Stimulated activated memory B cell treated with anti-CD40 and anti-IgM and Interleukin-4, amounts not matched to agents 10 μg/mL and 1 μg/mL and 100 μg/mL, for 72 hours (primary cell): ENCODE measurements around the gene DENR.
"Not testable (repeated sequence)": the region's sequence is repeated elsewhere in the genome, so short reads cannot be mapped to it uniquely, and the experiment has no call there.

Experiments
- ATAC-seq: fragments of 150-1000 bp; cut with Tn5 transposase; 2 replicates; pipeline ENCODE4 v1.10.0; 2021
- H3K27ac Mint-ChIP-seq: one replicate; pipeline ENCODE4 v1.8.0; 2022; ENCODE audit warnings: mild to moderate bottlenecking, mixed read lengths
- H3K27me3 Mint-ChIP-seq: one replicate; pipeline ENCODE4 v1.8.0; 2022; ENCODE audit warnings: mixed read lengths
- H3K36me3 Mint-ChIP-seq: one replicate; pipeline ENCODE4 v1.8.0; 2022; ENCODE audit warnings: mixed read lengths
- H3K4me1 Mint-ChIP-seq: one replicate; pipeline ENCODE4 v1.8.0; 2022; ENCODE audit warnings: mixed read lengths
- H3K4me3 Mint-ChIP-seq: one replicate; pipeline ENCODE4 v1.8.0; 2022; ENCODE audit warnings: mild to moderate bottlenecking, moderate library complexity, mixed read lengths
- H3K9me3 Mint-ChIP-seq: one replicate; pipeline ENCODE4 v1.8.0; 2022; ENCODE audit warnings: mixed read lengths

The DENR gene

GRCh38 chr12:122752464-122753318 lies at the start of gene DENR:
Gene DENR (plus strand): TSS chr12:122752824. CDS start chr12:122753702, 878 bp downstream.
- Mint-ChIP-seq H3K27ac (peak within 1 kb of the TSS; percentile 94), H3K36me3 (peaks cover 37% of the 10 kb centered on the region), H3K9me3 (no peaks in the 10 kb centered on the region), H3K4me1 (peaks cover 63% of the 10 kb centered on the region), H3K4me3 (peak within 1 kb of the TSS; percentile 93), H3K27me3 (no peaks in the 10 kb centered on the region)
- ATAC-seq, result peak; percentile 99

- H3K4me1 Mint-ChIP-seq, H3K4me3 Mint-ChIP-seq, H3K27ac Mint-ChIP-seq, ATAC-seq, H3K36me3 Mint-ChIP-seq, H3K27me3 Mint-ChIP-seq, H3K9me3 Mint-ChIP-seq: not testable (repeated sequence)
These were observed 49.6 kb upstream of the DENR start, which contains the start of gene HCAR2 for GRCh38 chr12:122702890-122703611. Gene HCAR2 (minus strand): TSS chr12:122703357. CDS start chr12:122703283, 74 bp downstream.

- H3K4me3 Mint-ChIP-seq, H3K27me3 Mint-ChIP-seq, H3K9me3 Mint-ChIP-seq, H3K36me3 Mint-ChIP-seq, H3K27ac Mint-ChIP-seq, ATAC-seq, H3K4me1 Mint-ChIP-seq: not testable (repeated sequence)
These were observed 48.8 kb upstream of the DENR start for GRCh38 chr12:122703841-122704240.

GRCh38 chr12:122709287-122709686 lies 43.3 kb upstream of the DENR start:
- not testable (repeated sequence) for ATAC-seq, H3K27me3 Mint-ChIP-seq, H3K36me3 Mint-ChIP-seq, H3K9me3 Mint-ChIP-seq, H3K4me1 Mint-ChIP-seq, H3K4me3 Mint-ChIP-seq, H3K27ac Mint-ChIP-seq

GRCh38 chr12:122710341-122710740 lies 42.3 kb upstream of the DENR start:
- not testable (repeated sequence) for H3K27ac Mint-ChIP-seq, H3K4me3 Mint-ChIP-seq, H3K4me1 Mint-ChIP-seq, H3K9me3 Mint-ChIP-seq, ATAC-seq, H3K36me3 Mint-ChIP-seq, H3K27me3 Mint-ChIP-seq

- not testable (repeated sequence) for H3K9me3 Mint-ChIP-seq, H3K4me3 Mint-ChIP-seq, ATAC-seq, H3K36me3 Mint-ChIP-seq
- peaks cover 10% of the 10 kb centered on the region for H3K27me3 Mint-ChIP-seq
- H3K4me1 Mint-ChIP-seq, result peaks cover 10% of the 10 kb centered on the region
- peak overlapping the region; percentile 26 for H3K27ac Mint-ChIP-seq
These were observed 41.4 kb upstream of the DENR start for GRCh38 chr12:122711266-122711665.

- not testable (repeated sequence) for H3K27ac Mint-ChIP-seq, ATAC-seq, H3K36me3 Mint-ChIP-seq, H3K4me3 Mint-ChIP-seq, H3K9me3 Mint-ChIP-seq
- H3K27me3 Mint-ChIP-seq, result peaks cover 17% of the 10 kb centered on the region
- peaks cover 16% of the 10 kb centered on the region for H3K4me1 Mint-ChIP-seq
These were observed 39.0 kb upstream of the DENR start for GRCh38 chr12:122713491-122714188.

- H3K4me1 Mint-ChIP-seq, result peaks cover 19% of the 10 kb centered on the region
- H3K27me3 Mint-ChIP-seq, result peaks cover 27% of the 10 kb centered on the region
- ATAC-seq, H3K9me3 Mint-ChIP-seq, H3K27ac Mint-ChIP-seq, H3K36me3 Mint-ChIP-seq, H3K4me3 Mint-ChIP-seq: not testable (repeated sequence)
These were observed 37.4 kb upstream of the DENR start for GRCh38 chr12:122715211-122715610.

- ATAC-seq, H3K27ac Mint-ChIP-seq, H3K9me3 Mint-ChIP-seq, H3K4me3 Mint-ChIP-seq, H3K36me3 Mint-ChIP-seq: not testable (repeated sequence)
- Mint-ChIP-seq H3K4me1 (peaks cover 24% of the 10 kb centered on the region), H3K27me3 (peaks cover 37% of the 10 kb centered on the region)
These were observed 36.0 kb upstream of the DENR start, which contains the start of gene HCAR3 for GRCh38 chr12:122716658-122717057. Gene HCAR3 (minus strand): TSS chr12:122716811. CDS start chr12:122716737, 74 bp downstream.

GRCh38 chr12:122721057-122721545 lies 31.5 kb upstream of the DENR start:
- no peaks in the 10 kb centered on the region for H3K36me3 Mint-ChIP-seq
- H3K4me3 Mint-ChIP-seq, result peak overlapping the region; percentile 33
- peak overlapping the region; percentile 30 for H3K27ac Mint-ChIP-seq
- peak; percentile 37 for ATAC-seq
- H3K9me3 Mint-ChIP-seq, result no peaks in the 10 kb centered on the region
- peaks cover 49% of the 10 kb centered on the region for H3K4me1 Mint-ChIP-seq
- peaks cover 37% of the 10 kb centered on the region for H3K27me3 Mint-ChIP-seq

GRCh38 chr12:122722387-122722786 lies 30.2 kb upstream of the DENR start:
- H3K4me1 Mint-ChIP-seq, result peaks cover 46% of the 10 kb centered on the region
- H3K4me3 Mint-ChIP-seq, result no peak overlapping the region
- H3K36me3 Mint-ChIP-seq, result no peaks in the 10 kb centered on the region
- peak overlapping the region; percentile 29 for H3K27ac Mint-ChIP-seq
- ATAC-seq, result no peak
- peaks cover 37% of the 10 kb centered on the region for H3K27me3 Mint-ChIP-seq
- no peaks in the 10 kb centered on the region for H3K9me3 Mint-ChIP-seq

- Mint-ChIP-seq H3K27me3 (peaks cover 24% of the 10 kb centered on the region), H3K4me1 (peaks cover 48% of the 10 kb centered on the region), H3K9me3 (no peaks in the 10 kb centered on the region), H3K36me3 (no peaks in the 10 kb centered on the region), H3K27ac (peak overlapping the region; percentile 68), H3K4me3 (no peak overlapping the region)
- ATAC-seq, result peak; percentile 68
These were observed 27.9 kb upstream of the DENR start for GRCh38 chr12:122724641-122725243.

GRCh38 chr12:122725452-122726079 lies 27.1 kb upstream of the DENR start:
- Mint-ChIP-seq H3K9me3 (no peaks in the 10 kb centered on the region), H3K4me3 (no peak overlapping the region), H3K4me1 (peaks cover 47% of the 10 kb centered on the region), H3K36me3 (no peaks in the 10 kb centered on the region), H3K27me3 (peaks cover 28% of the 10 kb centered on the region), H3K27ac (peak overlapping the region; percentile 68)
- no peak for ATAC-seq

- Mint-ChIP-seq H3K36me3 (no peaks in the 10 kb centered on the region), H3K4me3 (no peak overlapping the region), H3K9me3 (no peaks in the 10 kb centered on the region), H3K27me3 (peaks cover 24% of the 10 kb centered on the region), H3K4me1 (peaks cover 41% of the 10 kb centered on the region), H3K27ac (peak overlapping the region; percentile 68)
- peak; percentile 48 for ATAC-seq
These were observed 26.5 kb upstream of the DENR start for GRCh38 chr12:122726080-122726558.
